Endothelial cell of umbilical vein (primary cell): ENCODE results near the gene TMEM203. TPM values are rescaled to one million over a fixed set of nuclear protein-coding genes. Genes with fewer than 3 reads are reported as not detected.

Experiments used
- BruUV-seq: library from RNA; stranded (reverse); fragments of 400-500 nt; replicated peaks from 2 replicates; lab custom pipeline; 2021; lab: Mats Ljungman, UMichigan
- CTCF ChIA-PET: fragments of 300-600, 350-600 bp; sonication (Branson Sonifier 250); formaldehyde crosslinking; loops from one replicate; lab custom pipeline; 2021; ENCODE audit warnings: antibody characterized with exemption, inconsistent platforms; lab: Charles Lee
- POLR2A ChIA-PET: fragments of 300-600, 350-600 bp; sonication (Branson Sonifier 250); formaldehyde crosslinking; loops from one replicate; lab custom pipeline; 2021; ENCODE audit warnings: antibody characterized with exemption, inconsistent platforms; lab: Charles Lee
- DNase-seq: peaks from one replicate; pipeline ENCODE4 v3.0.0-alpha.2; 2011; ENCODE audit warnings: low read depth, low spot score
- FAIRE-seq: peaks from 2 replicates; lab custom pipeline; 2011; peaks lifted over from hg19 to GRCh38; lab: Jason Lieb, UNC
- H2AFZ ChIP-seq: 2 replicates; pipeline ENCODE4 v1.6.0; 2012; ENCODE audit warnings: low read depth, low read length, control low read depth, inconsistent platforms
- H3K27ac ChIP-seq: 2 replicates; pipeline ENCODE4 v1.5.1; 2011; ENCODE audit warnings: low read depth, mild to moderate bottlenecking, control low read depth, low read length, moderate library complexity; ENCODE audit not compliant: insufficient read depth
- H3K27me3 ChIP-seq, 2 experiments: 2 replicates each; pipeline versions ENCODE4 v1.6.0 to v1.6.1; 2011; ENCODE audit warnings: low read length in 2 of 2, mixed read lengths in 1 of 2; ENCODE audit not compliant: control insufficient read depth in 2 of 2, insufficient read depth in 2 of 2
- H3K36me3 ChIP-seq, 2 experiments: 2 replicates in 1 of 2; 3 replicates in 1 of 2; pipeline ENCODE4 v1.5.1; 2011; ENCODE audit warnings: low read length in 2 of 2, mild to moderate bottlenecking in 1 of 2, moderate library complexity in 1 of 2; ENCODE audit not compliant: control insufficient read depth in 2 of 2, insufficient read depth in 2 of 2; ENCODE audit errors: extremely low read depth in 1 of 2
- H3K4me1 ChIP-seq: 3 replicates; pipeline ENCODE4 v1.5.1; 2011; ENCODE audit warnings: mild to moderate bottlenecking, low read length; ENCODE audit not compliant: control insufficient read depth, insufficient read depth; ENCODE audit errors: extremely low read depth
- H3K4me2 ChIP-seq: 2 replicates; pipeline ENCODE4 v1.6.1; 2011; ENCODE audit warnings: low read length, control low read depth, mixed read lengths; ENCODE audit not compliant: insufficient read depth
- H3K4me3 ChIP-seq, 3 experiments: fragments of 200-600 bp in 1 of 3; sonication (generic), shearing (Covaris generic) in 1 of 3; replicated peaks in 1 of 3; 2 replicates each; pipeline ENCODE4 v1.5.1; 2011 to 2016; ENCODE audit warnings: control low read depth in 3 of 3, low read length in 3 of 3, mild to moderate bottlenecking in 2 of 3, inconsistent platforms in 1 of 3, low read depth in 1 of 3, moderate library complexity in 1 of 3; ENCODE audit not compliant: insufficient read depth in 1 of 3
- H3K79me2 ChIP-seq: 2 replicates; pipeline ENCODE4 v1.6.0; 2012; ENCODE audit warnings: low read length, inconsistent platforms; ENCODE audit not compliant: control insufficient read depth, insufficient read depth
- H3K9ac ChIP-seq: replicated peaks from 2 replicates; pipeline ENCODE3; 2011; ENCODE audit warnings: low read length, control low read depth; ENCODE audit not compliant: insufficient read depth; ENCODE audit errors: extremely low read depth
- H3K9me1 ChIP-seq: replicated peaks from 3 replicates; pipeline ENCODE4 v1.6.0; 2011; ENCODE audit warnings: mild to moderate bottlenecking, low read length; ENCODE audit not compliant: control insufficient read depth, insufficient read depth; ENCODE audit errors: extremely low read depth
- H3K9me3 ChIP-seq: replicated peaks from 2 replicates; pipeline ENCODE4 v1.5.1; 2012; ENCODE audit warnings: low read length, inconsistent platforms; ENCODE audit not compliant: control insufficient read depth, insufficient read depth
- H4K20me1 ChIP-seq: replicated peaks from 2 replicates; pipeline ENCODE3; 2011; ENCODE audit warnings: mild to moderate bottlenecking, low read length; ENCODE audit not compliant: control insufficient read depth, insufficient read depth; ENCODE audit errors: extremely low read depth
- FOS ChIP-seq: IDR thresholded peaks from 2 replicates; pipeline ENCODE4 v1.6.1; 2011; ENCODE audit warnings: mild to moderate bottlenecking, low read length, moderate library complexity, borderline replicate concordance; ENCODE audit not compliant: insufficient read depth
- GATA2 ChIP-seq: IDR thresholded peaks from 2 replicates; pipeline ENCODE4 v1.7.0; 2011; ENCODE audit warnings: low read depth, mild to moderate bottlenecking, moderate library complexity, mixed read lengths, low read length; ENCODE audit not compliant: insufficient read length, insufficient read depth
- MAX ChIP-seq: IDR thresholded peaks from 2 replicates; pipeline ENCODE4 v1.6.1; 2011; ENCODE audit not compliant: insufficient read depth, insufficient read length
- POLR2A ChIP-seq: IDR thresholded peaks from 2 replicates; pipeline ENCODE4 v1.6.1; 2012; ENCODE audit warnings: low read depth, mild to moderate bottlenecking, control low read depth, low read length
- dilution Hi-C: fragments of 300-500 bp; cut with MboI; formaldehyde crosslinking; loops from one replicate; pipeline ENCODE4 v1.15.0; 2019; ENCODE audit warnings: low sequenced_read_pairs; ENCODE audit not compliant: extremely low pct_ligation_motif_present
- intact Hi-C: fragments of 100-400 bp; cut with micrococcal nuclease; formaldehyde crosslinking; loops from one replicate; pipeline ENCODE4 v1.10.0; 2022
- polyA plus RNA-seq, 4 experiments: library from polyadenylated mRNA; depleted of rRNA in 3 of 4; stranded (reverse) in 3 of 4; unstranded in 1 of 4; fragments of >200 nt; gene quantifications; 2 replicates each; pipeline versions ENCODE4 v1.2.1 to v1.2.3, GENCODE V29; 2011 to 2012; ENCODE audit warnings: missing spikeins in 1 of 4
- total RNA-seq: library from RNA; stranded (reverse); gene quantifications from 2 replicates; pipeline ENCODE4 v1.2.3, GENCODE V29; 2021

TMEM203 gene
- total and polyA plus RNA-seq, 2 donors (not counting 3 experiments of a cell fraction or from before 2014, with no cell fraction given): 29.6 to 39.8 TPM

- Histone ChIP-seq H3K9me3 (no peaks in the 10 kb centered on the region), H3K27ac (no peak overlapping the region), H3K4me1 (no peaks in the 10 kb centered on the region), H3K79me2 (no peaks in the 10 kb centered on the region), H2AFZ (no peak overlapping the region), H3K4me2 (no peak overlapping the region), H3K9me1 (no peaks in the 10 kb centered on the region), H3K9ac (no peak overlapping the region), H3K36me3 (no peaks in the 10 kb centered on the region), H4K20me1 (no peaks in the 10 kb centered on the region), H3K4me3 (no peak overlapping the region), H3K27me3 (peaks cover 10 to 21% of the 10 kb centered on the region in 2 experiments)
- no peak for DNase-seq
- BruUV-seq: no TSS peak
- FAIRE-seq: no peak
- intact Hi-C loops (no loop called here), dilution Hi-C loops (no loop called here)
- ChIA-PET CTCF (interaction anchor here (1.1 to 2.1 kb wide), 4 partner anchors 9 to 77 kb away, joined by 3 to 5 read pairs (median 4); partner anchors contain the start of genes ANAPC2 and SSNA1), POLR2A (interaction anchor here (1.3 kb wide), 1 partner anchor 83 kb away, joined by 4 read pairs; the partner anchor contains the start of gene TUBB4B)
- no peak for TF ChIP-seq GATA2
- TF ChIP-seq FOS: no peak
- TF ChIP-seq POLR2A: no peak
- TF ChIP-seq MAX: peak; percentile 74
These were observed 47.6 kb downstream of the TMEM203 start for GRCh38 chr9:137157618-137158415.
